Inferior parietal cortex (tissue), 1 donor: ENCODE data around the gene IER2.

Source experiments
- DNase-seq: peaks from one replicate; pipeline ENCODE4 v3.0.0-alpha.2; 2016; ENCODE audit errors: extremely low spot score

IER2 gene

DNA sequence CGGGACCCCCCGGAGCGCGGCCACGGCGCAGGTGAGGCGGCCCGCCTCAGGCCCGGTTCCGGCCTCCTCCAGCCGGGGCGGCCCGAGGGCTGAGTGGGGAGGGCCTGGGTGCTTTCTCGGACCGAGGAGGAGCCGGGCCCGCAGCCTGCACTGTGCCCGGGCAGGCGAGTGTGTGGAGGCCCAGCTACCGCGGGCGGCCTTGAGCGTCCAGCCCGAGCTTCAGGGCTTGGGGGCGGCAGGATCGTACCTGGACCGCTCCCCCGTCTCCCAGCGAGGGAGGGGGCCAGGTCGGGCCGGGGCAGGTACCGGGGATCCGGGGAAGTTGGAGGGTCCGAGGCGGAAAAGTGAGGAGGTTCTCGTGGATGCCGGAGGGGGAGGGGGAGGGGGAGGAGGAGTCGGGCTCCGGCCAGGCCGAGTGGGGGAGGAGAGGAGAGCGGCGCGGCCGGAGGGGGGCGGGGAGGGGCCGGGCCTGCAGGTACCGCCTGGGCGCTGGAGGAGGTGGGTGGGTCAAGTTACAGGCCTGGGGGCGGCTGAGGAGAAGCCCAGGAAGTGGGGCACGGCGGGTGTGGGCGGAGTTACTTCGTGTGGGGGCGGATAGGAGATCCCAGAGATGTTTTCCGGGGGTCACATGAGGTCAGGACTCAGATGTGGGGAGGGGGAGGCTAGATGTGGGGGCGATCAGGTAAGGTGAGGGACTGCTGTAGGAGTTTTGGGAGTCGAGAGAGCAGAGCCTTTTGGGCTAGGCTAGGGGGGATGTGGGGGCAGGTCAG lies 31.6 kb upstream of the IER2 start:
- no peak for DNase-seq

DNA sequence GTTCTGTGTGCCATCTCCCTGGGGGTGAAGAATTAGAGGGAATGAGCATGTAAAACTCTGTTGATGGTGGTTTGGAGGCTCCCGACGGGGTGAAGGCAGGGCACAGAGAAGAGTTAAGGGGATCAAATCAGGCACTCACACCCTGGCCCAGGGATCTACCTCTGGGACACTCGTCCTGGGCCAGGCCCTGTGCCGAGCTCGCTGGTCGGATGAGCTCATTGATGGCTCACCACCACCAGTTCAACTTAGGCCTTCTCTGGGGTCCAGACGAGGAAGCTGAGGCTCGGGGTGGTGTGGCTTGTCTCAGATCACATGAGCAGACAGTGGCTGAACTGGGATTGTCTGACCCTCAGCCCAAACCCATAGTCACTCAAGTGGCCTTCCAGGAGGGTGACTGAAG lies 30.6 kb upstream of the IER2 start:
- DNase-seq: no peak

DNA sequence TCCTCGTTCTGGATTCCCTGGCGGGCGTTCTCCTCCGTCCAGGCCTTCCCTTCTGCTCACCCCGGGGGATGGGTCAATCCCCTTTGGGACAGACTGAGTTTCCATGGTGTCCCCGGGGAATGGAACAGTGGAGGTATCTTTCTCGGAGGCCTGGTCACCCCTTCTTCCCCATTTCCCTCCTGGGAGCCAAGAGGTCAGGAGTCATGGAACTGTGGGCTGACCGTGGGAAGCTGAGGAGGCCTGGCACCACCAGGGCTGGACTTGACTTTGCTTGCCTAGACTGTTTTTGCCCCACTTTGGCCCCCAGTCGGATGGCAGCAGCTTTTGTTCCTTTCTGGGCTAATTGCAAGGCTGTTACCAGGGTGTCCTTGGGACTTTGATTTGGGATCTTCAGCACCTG lies 30.2 kb upstream of the IER2 start:
- no peak for DNase-seq

DNA sequence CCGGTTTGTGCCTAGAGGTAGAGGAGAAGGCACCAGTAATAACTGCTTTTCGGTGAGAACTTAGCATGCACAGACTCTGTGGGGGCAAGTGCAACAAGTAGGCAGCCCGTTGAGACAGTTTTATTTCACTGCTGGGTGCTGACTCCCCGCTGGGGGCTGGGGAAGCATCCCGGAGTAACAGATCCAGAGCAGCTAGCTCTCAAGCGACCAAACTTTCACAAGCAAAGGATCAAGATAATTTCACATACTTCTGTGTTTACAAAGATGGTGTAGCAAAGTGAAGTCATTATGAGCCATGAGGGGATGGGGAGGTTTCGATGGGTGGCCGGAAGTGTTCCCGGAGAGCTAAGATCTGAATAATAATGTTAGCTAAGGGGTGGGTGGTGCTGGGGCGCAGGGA lies 29.4 kb upstream of the IER2 start:
- DNase-seq: no peak

DNA sequence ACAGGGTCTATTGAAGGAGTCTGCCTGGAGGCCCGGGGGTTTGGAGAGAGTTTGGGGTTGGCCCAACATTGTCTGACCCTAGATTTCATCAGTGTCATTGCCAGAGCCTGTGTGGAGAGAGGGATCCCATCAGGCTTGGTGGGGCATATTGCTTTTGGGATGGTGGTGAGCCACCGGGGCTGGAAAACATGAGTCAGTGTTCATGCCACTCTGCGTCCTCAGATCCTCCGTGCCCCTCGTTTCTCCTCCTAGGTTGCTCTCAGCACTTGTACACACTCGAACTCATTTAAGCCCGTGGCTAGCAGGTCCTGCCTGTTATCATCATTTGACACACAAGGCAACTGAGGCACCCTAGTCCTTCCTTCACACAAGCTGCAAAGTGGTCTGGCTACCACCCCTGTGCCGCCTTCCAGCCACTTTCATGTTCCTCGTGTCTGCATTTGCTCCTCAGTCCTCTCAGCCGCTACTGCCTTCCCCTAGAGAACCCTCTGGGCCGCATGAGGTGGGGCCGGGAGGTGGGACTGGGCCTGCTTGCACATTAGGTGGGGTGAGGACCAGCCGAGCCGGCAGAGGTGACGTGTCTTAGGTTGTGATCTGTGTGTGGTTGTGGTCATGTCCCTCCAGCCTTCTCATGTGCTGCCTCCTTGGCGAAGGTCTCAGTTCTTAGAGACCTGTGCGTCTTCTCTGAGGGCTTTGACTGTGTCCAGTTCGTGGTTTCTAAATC lies 28.5 kb upstream of the IER2 start:
- DNase-seq: no peak

DNA sequence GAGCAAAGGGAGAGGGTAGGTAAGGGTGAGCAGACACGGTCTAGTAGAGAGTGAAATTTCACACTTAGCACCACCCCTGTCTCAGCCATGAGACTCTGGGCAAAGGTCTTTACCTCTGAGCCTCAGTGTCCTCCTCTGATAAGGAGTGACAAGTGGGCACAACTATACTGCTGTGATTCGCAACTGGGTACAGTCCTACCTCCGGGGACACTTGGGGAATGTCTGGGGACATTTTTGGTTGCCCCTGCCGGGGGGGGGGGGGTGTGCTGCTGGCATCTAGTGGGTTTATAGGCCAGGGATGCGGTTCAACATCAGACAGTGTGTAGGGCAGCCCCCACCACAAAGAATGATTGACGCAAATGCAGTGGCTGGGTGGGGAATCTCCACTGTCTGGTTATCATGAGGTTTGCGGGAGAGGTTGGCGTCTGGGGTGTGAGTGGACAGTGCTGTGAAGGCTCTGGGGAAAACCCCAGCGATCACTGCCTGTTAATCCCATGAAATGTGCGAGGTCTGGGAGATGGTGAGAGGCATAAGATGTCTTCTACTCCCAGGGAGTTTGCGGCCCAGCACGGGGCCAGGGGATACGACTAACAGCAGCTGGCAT lies 27.8 kb upstream of the IER2 start:
- no peak for DNase-seq

DNA sequence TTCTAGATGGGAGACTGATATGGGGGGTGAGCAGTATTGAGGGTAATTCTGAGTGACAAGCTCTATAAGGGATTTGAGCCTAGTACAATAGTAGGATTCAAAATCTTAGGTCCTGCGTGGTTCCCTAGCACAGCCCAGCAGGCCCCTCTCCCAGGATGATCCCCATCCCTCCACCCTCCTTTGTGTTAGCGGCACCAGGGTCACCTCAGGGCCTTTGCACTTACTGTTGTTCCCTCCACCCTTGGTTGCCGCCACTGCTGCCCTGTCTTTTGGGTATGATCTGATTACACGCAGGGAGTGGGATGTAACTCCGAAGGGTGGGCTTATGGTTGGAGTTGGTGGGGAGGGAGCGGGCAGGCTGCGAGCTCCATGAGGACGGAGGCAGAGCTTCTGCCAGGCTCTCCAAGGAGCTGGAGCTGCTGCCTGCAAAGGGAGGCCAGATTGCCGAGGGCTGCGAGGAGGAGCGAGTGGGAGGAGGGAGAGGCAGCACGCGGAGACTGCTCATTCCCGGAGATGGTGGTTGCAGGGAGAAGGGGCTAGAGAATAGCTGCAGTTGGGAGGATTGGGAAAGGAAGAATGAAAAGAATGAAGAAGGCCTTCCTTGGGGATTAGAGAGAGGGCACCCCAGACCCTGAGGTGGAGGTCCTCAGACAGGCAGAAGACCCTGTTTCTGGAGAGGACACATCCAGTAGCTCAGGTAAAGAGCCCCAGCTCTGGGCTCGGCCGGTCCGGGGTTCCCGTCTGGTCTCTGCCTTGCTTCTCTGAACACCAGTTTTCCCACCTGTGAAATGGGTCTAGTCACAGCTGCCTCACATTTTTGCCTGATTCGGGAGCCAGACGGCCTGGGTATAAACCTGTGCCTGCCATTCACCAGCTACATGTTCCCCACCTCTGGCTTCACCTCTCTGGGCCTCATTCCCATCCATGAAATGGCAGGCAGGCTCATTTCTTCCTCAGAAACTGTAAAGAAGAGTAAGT lies 26.9 kb upstream of the IER2 start:
- no peak for DNase-seq

DNA sequence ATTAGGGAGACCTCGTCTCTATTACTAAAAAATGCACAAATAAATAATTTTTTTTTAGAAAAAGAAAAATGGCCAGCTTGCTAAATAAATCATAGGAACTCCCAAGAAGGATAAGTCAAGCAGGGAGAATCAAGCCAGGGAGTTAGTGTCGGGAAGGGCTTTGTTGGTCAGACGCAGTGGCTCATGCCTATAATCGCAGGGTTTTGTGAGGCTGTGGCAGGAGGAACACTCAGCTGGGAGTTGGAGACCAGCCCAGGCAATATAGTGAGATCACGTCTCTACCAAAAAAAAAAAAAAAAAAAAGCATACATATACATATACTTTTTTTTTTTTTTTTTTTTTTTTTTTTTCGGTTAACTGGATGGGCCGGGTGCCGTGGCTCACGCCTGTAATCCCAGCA lies 23.2 kb upstream of the IER2 start:
- DNase-seq: no peak

DNA sequence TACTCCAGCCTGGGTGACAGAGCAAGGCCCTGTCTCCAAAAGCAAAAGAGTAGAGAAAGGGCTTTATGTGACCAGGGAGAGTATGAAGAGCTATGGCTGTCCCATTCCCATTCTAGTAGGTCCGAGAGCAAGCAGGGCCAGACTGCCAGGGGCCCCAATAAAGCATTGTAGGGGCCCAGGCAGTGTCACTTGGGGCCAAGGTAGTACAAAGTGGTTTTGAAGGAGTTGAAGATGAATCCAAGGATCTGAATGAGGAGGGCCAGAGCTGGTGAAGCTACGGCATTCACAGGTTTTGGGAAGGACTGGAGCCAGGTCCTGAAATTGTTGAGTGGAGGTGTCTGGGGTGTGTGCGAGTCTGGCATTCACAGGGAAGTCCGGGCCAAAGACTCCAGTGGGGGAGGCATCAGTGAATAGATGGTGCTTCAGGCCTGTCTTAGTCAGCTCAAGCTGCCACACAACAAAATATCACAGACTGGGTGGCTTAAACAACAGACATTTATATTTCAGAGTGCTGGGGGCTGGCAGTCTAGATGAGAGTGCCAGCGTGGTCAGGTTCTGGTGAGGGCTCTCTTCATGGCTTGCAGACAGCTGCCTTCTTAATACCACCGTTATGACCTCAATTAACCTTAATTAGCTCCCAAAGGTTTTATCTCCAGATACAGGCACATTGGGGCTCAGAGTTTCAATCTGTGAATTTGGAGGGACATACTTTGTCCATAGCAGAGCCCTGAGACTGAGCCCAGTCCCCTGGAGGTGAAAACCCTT lies 22.2 kb upstream of the IER2 start:
- DNase-seq: no peak

DNA sequence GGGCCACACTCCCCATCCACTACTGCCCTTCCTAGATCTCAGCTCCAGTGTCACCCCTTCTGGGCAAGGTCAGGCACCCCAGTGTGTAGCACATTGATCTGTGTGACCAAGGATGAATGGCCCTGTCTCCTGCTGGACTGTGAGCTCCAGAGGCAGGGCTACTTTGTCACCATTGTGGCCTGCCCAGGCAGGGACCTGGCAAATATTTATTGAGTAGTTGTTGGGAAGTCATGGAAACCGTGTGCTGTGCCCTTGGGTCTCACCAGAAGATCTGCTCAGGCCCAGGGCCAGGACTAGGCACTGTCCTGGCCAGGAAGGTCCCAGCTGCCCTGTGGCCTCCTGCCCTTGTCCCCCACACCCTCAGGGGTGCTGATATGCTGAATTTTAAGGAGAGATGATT lies 21.6 kb upstream of the IER2 start:
- DNase-seq: no peak

DNA sequence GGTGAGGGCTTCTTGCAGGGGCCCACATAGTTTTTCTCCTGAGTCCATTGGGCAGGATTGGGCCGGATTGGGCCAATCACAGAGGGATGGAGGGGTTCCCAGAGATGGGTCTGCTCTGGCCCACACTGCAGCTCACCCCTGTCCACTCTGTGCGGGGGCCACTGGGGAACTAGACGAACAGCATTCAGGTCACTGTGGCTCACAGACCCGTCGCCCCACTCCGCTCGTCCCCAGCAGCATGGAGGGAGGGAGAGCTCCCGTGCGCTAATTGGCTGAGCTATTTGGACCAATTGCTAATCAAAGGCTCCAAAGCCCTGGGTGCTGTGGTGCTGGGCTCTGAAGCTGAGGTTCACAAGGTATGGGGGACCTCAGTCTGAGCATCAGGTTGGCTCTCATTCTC lies 20.8 kb upstream of the IER2 start:
- DNase-seq: no peak

DNA sequence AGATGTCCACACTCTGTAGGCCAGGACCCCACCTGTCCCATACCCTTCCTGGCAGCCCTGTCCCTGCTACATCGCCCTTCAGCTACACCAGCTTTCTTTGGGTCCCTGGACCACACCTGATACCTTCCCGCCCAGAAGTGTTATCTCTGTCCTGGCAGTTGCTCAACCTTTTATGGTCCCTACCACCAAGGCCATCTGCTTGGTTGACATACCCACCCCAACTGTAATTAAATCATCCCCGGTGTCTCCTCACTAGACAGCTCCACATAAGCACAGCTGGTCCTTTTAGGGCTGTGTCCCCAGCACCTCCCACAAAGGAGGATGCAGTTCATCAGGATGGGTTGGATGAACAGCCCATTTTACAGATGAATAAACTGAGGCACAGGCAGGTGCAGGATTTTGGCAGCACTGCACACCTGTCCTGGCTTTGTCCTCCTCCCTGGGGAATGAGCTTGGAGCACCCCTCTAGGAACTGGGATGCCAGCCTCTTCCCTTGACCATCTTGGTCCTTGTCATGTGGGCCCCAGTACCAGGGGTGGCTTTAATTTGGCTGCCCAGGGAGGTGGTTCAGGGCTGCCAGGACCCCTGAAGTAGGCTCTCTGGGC lies 19.2 kb upstream of the IER2 start:
- no peak for DNase-seq

DNA sequence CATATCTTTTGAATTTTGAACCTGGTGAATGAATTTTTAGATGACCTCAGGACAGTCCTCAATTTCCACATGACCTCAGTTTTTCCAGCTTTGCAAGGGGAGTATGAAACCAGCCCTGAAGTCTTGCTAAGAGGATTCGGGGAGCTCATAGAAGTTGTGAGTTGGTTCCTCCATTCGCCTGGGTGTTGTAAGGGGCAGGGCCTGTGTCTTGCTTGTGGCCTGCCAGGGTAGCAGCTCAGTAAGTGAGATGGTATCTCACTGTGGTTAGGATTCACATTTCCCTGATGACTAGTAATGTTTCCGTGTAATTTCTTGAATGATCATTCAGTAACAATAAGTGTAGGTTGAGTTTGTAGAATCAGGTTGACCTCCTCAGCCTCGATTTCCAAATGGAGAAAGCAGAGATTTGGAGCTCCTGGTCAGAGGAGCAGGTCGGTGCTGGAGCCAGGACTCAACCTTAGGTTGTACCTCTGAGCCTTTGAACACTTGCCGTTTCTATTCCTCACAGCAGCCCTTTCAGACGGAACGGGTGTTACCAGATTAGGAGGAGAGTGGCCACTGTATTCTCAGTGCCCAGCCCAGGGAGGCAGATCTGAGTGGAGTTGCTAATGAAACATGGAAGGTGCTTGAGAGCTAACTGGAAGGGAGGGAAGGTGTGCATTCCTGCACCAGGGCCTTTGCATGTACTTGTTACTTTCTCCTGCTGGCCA lies 17.6 kb upstream of the IER2 start:
- DNase-seq: no peak

DNA sequence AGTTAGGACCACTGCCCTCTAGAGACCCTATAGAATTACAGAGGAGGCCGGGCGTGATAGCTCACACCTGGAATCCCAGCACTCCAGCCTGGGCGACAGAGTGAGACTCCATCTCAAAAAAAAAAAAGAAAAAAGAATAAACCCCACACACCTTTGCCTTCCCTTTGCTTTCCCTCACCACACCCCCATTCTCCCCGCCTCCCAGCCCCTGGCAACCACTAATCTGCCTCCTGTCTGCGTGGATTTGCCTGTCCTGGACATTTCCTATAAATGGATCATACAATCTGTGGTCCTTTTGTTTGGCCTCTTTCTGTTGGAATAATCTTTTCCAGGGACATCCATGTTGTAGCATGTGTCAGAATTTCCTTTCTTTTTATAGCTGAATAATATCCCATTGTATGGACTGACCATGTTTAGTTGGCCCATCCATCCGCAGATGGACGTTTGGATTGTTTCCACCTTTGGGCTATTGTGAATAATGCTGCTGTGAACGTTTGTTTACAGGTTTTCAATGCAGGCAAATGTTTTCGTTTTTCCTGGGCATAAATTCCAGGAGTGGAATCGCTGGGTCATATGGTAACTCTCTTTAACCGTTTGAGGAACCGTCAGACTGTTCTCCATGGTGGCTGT lies 16.9 kb upstream of the IER2 start:
- peak; percentile 65 for DNase-seq

DNA sequence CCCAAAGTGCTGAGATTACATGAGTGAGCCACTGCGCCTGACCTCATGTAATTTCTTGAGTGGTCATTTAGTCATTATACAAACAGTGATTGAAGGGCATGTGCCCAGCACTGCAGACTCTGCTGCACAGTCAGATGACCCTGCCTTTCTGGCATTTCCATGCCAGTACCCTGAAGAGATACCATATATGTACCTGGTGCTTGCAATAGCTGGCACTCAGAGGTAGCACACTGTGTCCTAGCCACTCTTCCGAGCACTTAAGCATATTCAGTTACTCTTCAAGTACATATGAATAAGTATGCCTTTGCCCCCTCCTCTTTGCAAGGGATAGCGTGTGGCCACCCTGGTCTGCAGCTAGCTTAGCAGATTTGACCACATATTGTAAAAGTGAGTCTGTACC lies 15.6 kb upstream of the IER2 start:
- no peak for DNase-seq

DNA sequence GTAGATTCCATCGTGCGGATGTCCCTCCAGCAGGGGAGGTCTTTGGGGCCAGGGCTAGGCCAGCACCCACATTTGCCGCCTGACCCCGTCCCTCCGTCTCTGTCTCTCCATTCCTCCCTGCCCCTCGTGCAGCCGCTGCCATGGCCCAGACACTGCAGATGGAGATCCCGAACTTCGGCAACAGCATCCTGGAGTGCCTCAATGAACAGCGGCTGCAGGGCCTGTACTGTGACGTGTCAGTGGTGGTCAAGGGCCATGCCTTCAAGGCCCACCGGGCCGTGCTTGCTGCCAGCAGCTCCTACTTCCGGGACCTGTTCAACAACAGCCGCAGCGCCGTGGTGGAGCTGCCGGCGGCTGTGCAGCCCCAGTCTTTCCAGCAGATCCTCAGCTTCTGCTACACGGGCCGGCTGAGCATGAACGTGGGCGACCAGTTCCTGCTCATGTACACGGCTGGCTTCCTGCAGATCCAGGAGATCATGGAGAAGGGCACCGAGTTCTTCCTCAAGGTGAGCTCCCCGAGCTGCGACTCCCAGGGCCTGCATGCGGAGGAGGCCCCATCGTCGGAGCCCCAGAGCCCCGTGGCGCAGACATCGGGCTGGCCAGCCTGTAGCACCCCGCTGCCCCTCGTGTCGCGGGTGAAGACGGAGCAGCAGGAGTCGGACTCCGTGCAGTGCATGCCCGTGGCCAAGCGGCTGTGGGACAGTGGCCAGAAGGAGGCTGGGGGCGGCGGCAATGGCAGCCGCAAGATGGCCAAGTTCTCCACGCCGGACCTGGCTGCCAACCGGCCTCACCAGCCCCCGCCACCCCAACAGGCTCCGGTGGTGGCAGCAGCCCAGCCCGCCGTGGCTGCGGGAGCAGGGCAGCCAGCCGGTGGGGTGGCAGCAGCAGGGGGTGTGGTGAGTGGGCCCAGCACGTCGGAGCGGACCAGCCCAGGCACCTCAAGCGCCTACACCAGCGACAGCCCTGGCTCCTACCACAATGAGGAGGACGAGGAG lies 14.8 kb upstream of the IER2 start:
- DNase-seq: no peak

DNA sequence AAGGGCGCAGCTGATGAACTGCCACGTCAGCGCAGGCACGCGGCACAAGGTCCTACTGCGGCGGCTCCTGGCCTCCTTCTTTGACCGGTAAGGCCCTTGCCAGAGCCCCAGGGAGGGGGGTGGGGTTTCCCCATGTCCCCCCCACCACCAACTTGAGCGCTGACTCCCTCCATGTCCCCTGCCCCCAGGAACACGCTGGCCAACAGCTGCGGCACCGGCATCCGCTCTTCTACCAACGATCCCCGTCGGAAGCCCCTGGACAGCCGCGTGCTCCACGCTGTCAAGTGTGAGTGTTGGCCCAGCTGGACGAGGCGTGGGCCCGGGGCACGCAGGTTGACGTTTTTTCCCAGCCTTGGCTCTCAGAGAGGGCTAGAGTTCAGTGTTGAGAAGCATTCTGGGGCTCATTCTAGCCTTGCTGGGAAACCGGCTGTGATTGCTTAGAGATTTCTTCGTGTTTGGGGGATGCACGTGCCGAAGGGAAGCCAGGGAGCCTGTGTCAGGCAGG lies 12.9 kb upstream of the IER2 start:
- no peak for DNase-seq
